GM21737 (cell line): ENCODE measurements around the gene HNRNPM.
"Not testable (repeated sequence)": the region's sequence is repeated elsewhere in the genome, so short reads cannot be mapped to it uniquely, and the experiment has no call there.

Experiments used
- ATAC-seq: cut with Tn5 transposase; IDR thresholded peaks from one replicate; pipeline ENCODE4 v1.9.1; 2021; ENCODE audit warnings: mild to moderate bottlenecking, moderate library complexity; ENCODE audit not compliant: unreplicated experiment

The HNRNPM gene

GRCh38 chr19:8425331-8425730 lies 19.4 kb upstream of the HNRNPM start:
- not testable (repeated sequence) for ATAC-seq

GRCh38 chr19:8426283-8426682 lies 18.5 kb upstream of the HNRNPM start:
- ATAC-seq = no peak

- no peak for ATAC-seq
Observed at GRCh38 chr19:8429044-8429443, 15.7 kb upstream of the HNRNPM start.

GRCh38 chr19:8429826-8430225 lies 14.9 kb upstream of the HNRNPM start:
- no peak for ATAC-seq

- no peak for ATAC-seq
Observed at GRCh38 chr19:8430650-8431049, 14.1 kb upstream of the HNRNPM start.

GRCh38 chr19:8438236-8438635 lies 6.5 kb upstream of the HNRNPM start:
- no peak for ATAC-seq

GRCh38 chr19:8441725-8442544 lies 2.8 kb upstream of the HNRNPM start:
- no peak for ATAC-seq

- ATAC-seq = not testable (repeated sequence)
Observed at GRCh38 chr19:8444140-8444676, 567 bp upstream of the HNRNPM start.

- ATAC-seq = peak; percentile 24
Observed at GRCh38 chr19:8445488-8446001, 770 bp downstream of the HNRNPM start.

GRCh38 chr19:8446061-8446709 lies 1.4 kb downstream of the HNRNPM start:
- no peak for ATAC-seq

GRCh38 chr19:8449830-8450229 lies 5.1 kb downstream of the HNRNPM start:
- no peak for ATAC-seq

GRCh38 chr19:8451377-8451776 lies 6.6 kb downstream of the HNRNPM start:
- ATAC-seq = no peak

GRCh38 chr19:8451885-8452284 lies 7.1 kb downstream of the HNRNPM start:
- no peak for ATAC-seq

- no peak for ATAC-seq
Observed at GRCh38 chr19:8452446-8453123, 7.8 kb downstream of the HNRNPM start.

- no peak for ATAC-seq
Observed at GRCh38 chr19:8453616-8454015, 8.8 kb downstream of the HNRNPM start.

- no peak for ATAC-seq
Observed at GRCh38 chr19:8454218-8454617, 9.4 kb downstream of the HNRNPM start.

- ATAC-seq = no peak
Observed at GRCh38 chr19:8455018-8455417, 10.2 kb downstream of the HNRNPM start.

- no peak for ATAC-seq
Observed at GRCh38 chr19:8456064-8456463, 11.3 kb downstream of the HNRNPM start.

GRCh38 chr19:8457209-8457608 lies 12.4 kb downstream of the HNRNPM start:
- no peak for ATAC-seq

GRCh38 chr19:8457827-8458226 lies 13.1 kb downstream of the HNRNPM start:
- no peak for ATAC-seq

GRCh38 chr19:8458380-8458779 lies 13.6 kb downstream of the HNRNPM start:
- no peak for ATAC-seq
